GM12872 (cell line): Measurements from ENCODE around the gene GFM1.

ENCODE experiments used
- CTCF ChIP-seq: IDR thresholded peaks from 3 replicates; pipeline ENCODE4 v1.5.1; 2011; ENCODE audit warnings: low read depth, mild to moderate bottlenecking, low read length, moderate library complexity; ENCODE audit not compliant: insufficient read depth

GFM1 gene

GRCh38 chr3:158737410-158737809 lies 93.1 kb downstream of the GFM1 start:
- TF ChIP-seq CTCF = no peak

- TF ChIP-seq CTCF = no peak
These were observed 93.8 kb downstream of the GFM1 start for GRCh38 chr3:158737976-158738615.

GRCh38 chr3:158738653-158739052 lies 94.3 kb downstream of the GFM1 start:
- TF ChIP-seq CTCF = no peak

GRCh38 chr3:158739078-158739477 lies 94.8 kb downstream of the GFM1 start:
- TF ChIP-seq CTCF = no peak

- no peak for TF ChIP-seq CTCF
These were observed 95.3 kb downstream of the GFM1 start for GRCh38 chr3:158739661-158740060.
